Astrocyte of the spinal cord (primary cell): Measurements from ENCODE around the gene PLOD3.

Experiments used
- DNase-seq: peaks from one replicate; pipeline ENCODE4 v3.0.0; 2011; ENCODE audit warnings: low read depth, low spot score
- H3K4me3 ChIP-seq: 2 replicates; pipeline ENCODE4 v1.5.1; 2011; ENCODE audit warnings: low read depth, mild to moderate bottlenecking, low read length, moderate library complexity
- CTCF ChIP-seq: IDR thresholded peaks from 2 replicates; pipeline ENCODE4 v1.5.1; 2012; ENCODE audit warnings: low read depth, mild to moderate bottlenecking, low read length, inconsistent platforms
- in situ Hi-C: cut with HindIII; loops from 2 replicates; pipeline ENCODE4 v1.10.0; 2017; ENCODE audit warnings: low sequenced_read_pairs

The PLOD3 gene

GRCh38 chr7:101179713-101180112 lies 37.7 kb downstream of the PLOD3 start:
- no peak for DNase-seq
- TF ChIP-seq CTCF = no peak
- H3K4me3 ChIP-seq = no peak overlapping the region
- in situ Hi-C loops = no loop called here

- H3K4me3 ChIP-seq = no peak overlapping the region
These were observed 38.3 kb downstream of the PLOD3 start for GRCh38 chr7:101179117-101179516.

GRCh38 chr7:101177644-101178043 lies 39.7 kb downstream of the PLOD3 start:
- DNase-seq = no peak
- no peak for TF ChIP-seq CTCF
- no peak overlapping the region for H3K4me3 ChIP-seq
- in situ Hi-C loops = no loop called here

More at GRCh38 chr7:101179117-101179516, 38.3 kb downstream of the PLOD3 start:
- in situ Hi-C loops = no loop called here
- no peak for DNase-seq
- no peak for TF ChIP-seq CTCF

GRCh38 chr7:101175664-101176063 lies 41.7 kb downstream of the PLOD3 start:
- no peak for TF ChIP-seq CTCF
- in situ Hi-C loops = no loop called here
- DNase-seq = no peak
- H3K4me3 ChIP-seq = no peak overlapping the region

GRCh38 chr7:101174322-101174854 lies 43.0 kb downstream of the PLOD3 start:
- in situ Hi-C loops = no loop called here
- no peak overlapping the region for H3K4me3 ChIP-seq
- DNase-seq = no peak
- no peak for TF ChIP-seq CTCF

GRCh38 chr7:101173752-101174244 lies 43.6 kb downstream of the PLOD3 start:
- in situ Hi-C loops = no loop called here
- no peak for DNase-seq
- no peak for TF ChIP-seq CTCF
- no peak overlapping the region for H3K4me3 ChIP-seq
